NCI-H2107 (cell line): Measurements from ENCODE around the gene PPP4R1.
"Not testable (repeated sequence)": the region's sequence is repeated elsewhere in the genome, so short reads cannot be mapped to it uniquely, and the experiment has no call there.

Experiments
- DNase-seq: peaks from one replicate; lab custom pipeline; 2025; lab: John Stamatoyannopoulos, UW

Gene PPP4R1

DNA sequence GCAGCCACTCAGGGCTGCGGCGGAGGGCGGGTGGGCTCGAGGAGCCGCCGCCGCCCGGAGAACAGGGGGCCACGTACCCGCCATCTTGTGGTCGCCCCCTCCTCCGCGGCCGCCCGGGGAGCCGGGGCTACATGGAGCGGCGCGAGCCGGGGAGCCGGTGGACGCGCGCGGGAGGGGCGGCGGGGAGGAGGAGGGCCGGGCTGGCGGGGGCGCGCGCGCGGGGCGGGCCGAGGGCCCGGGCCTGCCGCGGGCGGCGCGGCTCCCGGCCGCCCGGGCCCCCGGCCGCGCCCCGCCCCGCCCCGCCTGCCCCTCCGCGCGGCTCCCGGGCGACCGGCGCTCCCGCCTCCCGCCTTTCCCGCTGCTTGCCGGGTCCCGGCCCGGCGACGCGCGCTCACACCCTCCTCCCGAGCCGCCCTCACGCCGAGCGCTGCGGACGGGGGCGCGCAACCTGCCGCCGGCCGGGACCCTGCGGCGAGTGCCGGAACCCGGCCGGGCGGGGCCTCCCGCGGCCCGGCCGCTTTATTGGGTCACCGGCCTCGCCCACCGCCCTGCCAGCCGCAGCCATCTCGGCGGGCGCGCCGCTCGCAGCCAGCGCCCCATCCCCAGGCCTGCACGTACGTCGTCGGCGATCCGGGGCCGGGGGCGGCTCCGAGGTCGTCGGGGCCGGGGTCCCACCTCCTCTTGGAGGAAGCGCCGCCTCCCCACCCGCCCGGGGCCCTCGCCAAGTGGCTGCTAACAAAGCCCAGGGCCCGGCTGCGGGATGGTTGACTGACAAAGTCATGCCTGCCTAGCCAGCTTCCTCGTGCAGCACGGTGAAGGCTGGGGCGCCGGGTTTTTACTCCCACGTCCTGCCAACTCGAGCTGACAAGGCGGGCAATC lies at the start of gene PPP4R1:
PPP4R1 (minus strand) TSS at position 159 of the 879 bp plus-strand sequence; CDS start at position 84, 75 bp downstream.
- no peak for DNase-seq

GRCh38 chr18:9663377-9663776 lies 49.0 kb upstream of the PPP4R1 start:
- DNase-seq: no peak

DNA sequence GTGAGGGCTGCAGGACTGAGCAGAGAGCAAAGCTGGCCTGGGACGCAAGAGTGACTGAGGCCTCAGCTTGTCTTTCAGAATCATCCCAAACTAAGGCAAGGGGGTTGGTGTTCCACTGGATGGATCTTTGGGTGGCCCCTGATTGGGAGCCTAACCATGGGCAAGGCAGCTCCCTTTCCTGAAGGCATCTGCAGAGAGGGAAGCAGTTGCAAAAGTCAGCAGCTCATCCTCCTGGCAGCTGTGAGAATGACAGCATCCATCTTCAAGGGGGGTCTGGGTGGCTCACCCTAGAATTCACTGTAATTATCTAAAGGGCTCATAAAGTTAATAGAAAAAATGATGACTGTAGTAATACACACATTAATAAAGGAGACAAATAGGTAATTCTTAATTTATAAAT lies 47.2 kb upstream of the PPP4R1 start:
- DNase-seq: no peak

GRCh38 chr18:9659499-9660375 lies 45.4 kb upstream of the PPP4R1 start:
- DNase-seq: no peak

GRCh38 chr18:9658087-9658641 lies 43.8 kb upstream of the PPP4R1 start:
- DNase-seq: no peak

GRCh38 chr18:9655232-9655767 lies 40.9 kb upstream of the PPP4R1 start:
- no peak for DNase-seq

DNA sequence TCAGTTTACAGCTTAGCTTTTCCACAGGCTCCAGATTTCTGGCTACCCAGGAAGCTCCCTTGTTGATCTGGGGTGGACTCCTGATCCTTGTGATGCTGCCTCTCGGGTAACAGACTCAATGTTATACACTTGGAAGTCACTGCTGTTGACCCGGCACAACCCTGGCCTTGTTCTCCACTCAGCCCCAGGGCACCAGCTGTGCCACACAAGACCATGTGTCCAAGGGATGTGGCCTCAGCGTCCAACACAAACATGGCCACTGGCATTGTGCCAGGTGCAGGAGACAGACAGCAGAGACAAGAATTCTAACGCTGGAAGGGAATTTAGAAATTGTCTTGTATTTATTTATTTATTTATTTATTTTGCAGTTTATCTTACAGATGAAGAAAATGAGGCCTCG lies 39.0 kb upstream of the PPP4R1 start:
- DNase-seq: no peak

- DNase-seq: no peak
Measured at GRCh38 chr18:9649164-9649540, 34.8 kb upstream of the PPP4R1 start.

GRCh38 chr18:9648431-9649163 lies 34.2 kb upstream of the PPP4R1 start:
- DNase-seq: no peak

DNA sequence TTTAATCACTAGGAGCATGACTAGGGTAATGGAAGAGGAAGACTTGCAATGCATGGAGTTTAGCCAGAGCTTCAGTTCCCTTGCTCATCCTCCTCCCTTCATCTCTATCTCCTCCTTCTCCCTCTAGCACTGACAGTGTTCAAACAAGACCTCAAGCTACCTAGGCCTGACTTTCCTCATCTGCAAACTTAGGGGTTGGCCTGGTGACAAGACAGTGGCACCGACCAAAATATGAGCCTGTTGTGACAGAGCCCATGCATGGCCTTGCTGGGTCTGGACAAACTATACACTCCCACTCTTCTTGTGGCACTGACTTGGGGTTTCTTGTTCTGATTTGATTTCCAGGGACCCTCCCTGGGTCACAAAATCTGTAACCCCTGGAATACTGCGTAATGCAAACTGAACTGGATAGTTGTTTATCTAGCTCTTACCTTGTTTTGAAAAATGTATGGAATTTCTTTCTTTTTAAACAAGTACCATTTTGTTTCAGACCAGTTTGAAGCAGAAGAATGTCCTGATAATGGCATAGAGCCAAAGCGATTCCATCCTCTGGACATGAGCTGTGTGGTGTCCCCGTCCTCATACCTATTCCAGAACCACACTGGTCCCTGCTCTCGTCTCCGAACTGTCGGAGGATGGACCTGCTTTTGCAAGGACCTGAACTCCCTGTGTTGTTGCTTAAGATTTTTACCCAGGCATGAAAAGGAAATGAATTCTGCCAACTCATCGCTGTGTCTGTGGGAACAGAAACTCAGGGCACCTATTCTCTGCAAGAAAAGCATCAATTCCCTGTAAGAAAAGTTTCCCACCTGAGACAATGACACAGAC lies 33.4 kb upstream of the PPP4R1 start:
- DNase-seq: no peak

- DNase-seq: no peak
Measured at GRCh38 chr18:9643549-9643948, 29.2 kb upstream of the PPP4R1 start.

- no peak for DNase-seq
Measured at GRCh38 chr18:9642799-9643462, 28.6 kb upstream of the PPP4R1 start.

GRCh38 chr18:9641081-9641480 lies 26.7 kb upstream of the PPP4R1 start:
- DNase-seq: not testable (repeated sequence)

GRCh38 chr18:9638886-9639285 lies 24.5 kb upstream of the PPP4R1 start:
- no peak for DNase-seq

GRCh38 chr18:9637036-9637767 lies 22.8 kb upstream of the PPP4R1 start:
- DNase-seq: no peak

DNA sequence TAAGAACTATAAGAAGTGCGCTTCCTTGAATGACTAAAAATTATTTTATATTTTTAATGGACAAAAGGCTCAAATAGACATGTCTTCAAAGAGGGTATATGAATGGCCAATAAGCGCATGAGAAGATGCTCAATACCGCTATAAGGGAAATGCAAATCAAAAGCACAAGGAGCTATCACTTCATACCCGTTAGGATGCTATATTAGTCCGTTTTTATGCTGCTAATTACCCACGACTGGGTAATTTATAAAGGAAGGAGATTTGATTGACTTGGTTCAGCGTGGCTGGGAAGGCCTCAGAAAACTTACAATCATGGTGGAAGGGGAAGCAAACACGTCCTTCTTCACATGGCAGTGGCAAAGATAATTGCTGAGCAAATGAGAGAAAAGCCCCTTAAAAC lies 20.5 kb upstream of the PPP4R1 start:
- no peak for DNase-seq

DNA sequence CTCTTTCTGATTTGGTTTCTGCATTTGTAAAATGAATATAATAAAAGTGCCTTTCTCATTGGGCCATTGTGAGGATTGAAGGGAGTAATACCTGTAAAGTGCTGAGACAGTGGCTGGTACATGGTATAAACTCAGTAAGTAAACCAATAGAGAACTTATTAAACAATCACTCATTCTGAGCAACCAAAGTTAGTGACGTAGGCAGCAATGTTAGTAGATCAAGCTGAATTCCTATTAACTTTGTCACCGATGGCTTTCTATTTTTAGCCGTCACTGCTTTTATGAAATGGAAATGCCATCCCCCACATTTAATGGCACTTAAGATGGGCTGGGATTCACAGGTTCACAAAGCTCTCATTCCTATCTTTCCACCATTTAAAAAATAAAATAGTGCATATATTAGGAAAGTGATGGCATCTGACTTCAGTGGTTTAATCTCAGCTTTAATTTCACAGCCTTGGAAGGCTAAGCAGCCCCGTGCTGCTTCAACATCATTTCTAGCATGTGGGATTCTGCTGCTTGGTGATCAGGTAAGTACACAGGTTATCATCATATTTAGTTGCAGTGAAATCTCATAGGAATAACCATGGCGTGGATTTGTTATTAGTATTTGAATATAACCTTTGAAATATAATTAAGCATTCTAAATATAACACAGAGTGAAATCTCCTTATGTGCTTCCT lies 17.6 kb upstream of the PPP4R1 start:
- DNase-seq: no peak

DNA sequence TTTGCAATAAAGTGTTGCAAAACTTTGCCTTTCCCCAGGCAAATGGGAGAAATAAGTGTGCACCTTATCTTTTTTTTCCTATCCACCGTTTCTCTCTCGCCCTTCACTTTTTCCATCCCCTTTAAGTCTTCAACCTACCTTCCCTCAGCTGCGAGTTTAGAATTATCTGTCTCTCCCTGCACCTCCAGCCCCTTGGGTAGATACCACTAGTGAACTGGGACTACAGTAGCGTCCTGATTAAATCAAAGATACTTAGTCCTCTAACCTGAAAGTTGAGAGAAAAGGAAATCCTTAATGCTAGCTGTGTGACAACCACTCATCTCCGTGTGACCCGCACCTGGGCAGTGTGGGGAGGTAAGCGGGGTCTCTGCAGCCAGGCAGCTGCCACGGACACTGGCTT lies 16.1 kb upstream of the PPP4R1 start:
- DNase-seq: no peak

DNA sequence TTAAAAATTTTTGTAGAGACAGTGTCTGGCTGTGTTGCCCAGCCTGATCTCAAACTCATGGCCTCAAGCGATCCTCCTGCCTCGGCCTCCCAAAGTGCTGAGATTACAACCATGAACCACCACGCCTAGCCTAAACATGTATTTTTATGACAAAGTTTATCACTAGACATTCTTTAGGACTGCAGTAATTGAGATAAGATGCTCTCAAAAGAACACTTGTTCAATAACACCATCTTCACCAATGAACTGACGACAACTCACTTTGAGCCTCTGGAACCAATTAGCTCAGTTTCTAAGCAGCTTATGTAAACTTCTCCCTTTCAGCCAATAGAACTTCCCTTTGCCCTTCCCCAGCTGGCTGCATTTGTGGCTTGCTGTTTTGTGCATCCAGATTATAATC lies 15.3 kb upstream of the PPP4R1 start:
- no peak for DNase-seq
